Ureter (tissue), 1 donor: Measurements from ENCODE around the gene POLR3GL. TPM values are rescaled to one million over a fixed set of nuclear protein-coding genes. Genes with fewer than 3 reads are reported as not detected.
"Not testable (repeated sequence)": the region's sequence is repeated elsewhere in the genome, so short reads cannot be mapped to it uniquely, and the experiment has no call there.

Source experiments
- DNase-seq: peaks from one replicate; pipeline ENCODE4 v3.0.0-alpha.2; 2020; ENCODE audit warnings: low spot score
- total RNA-seq: library from RNA; stranded (reverse); gene quantifications from one replicate; pipeline ENCODE4 v1.2.4, GENCODE V29; 2023
- donor health status: DM: yes; HTN: yes; CAD: no.

Gene POLR3GL
- total RNA-seq, 1 donor from 2014 or later = 21.0 TPM

- no peak for DNase-seq
Observed at GRCh38 chr1:146020058-146021049, 55.9 kb downstream of the POLR3GL start.

GRCh38 chr1:146021050-146021445, 56.6 kb downstream of the POLR3GL start:
- DNase-seq = no peak

GRCh38 chr1:146021622-146022402, 57.3 kb downstream of the POLR3GL start, which contains the start of gene HJV:
Gene HJV (minus strand): TSS chr1:146021735. CDS start chr1:146020231, 1,504 bp downstream.
- DNase-seq = no peak

DNA sequence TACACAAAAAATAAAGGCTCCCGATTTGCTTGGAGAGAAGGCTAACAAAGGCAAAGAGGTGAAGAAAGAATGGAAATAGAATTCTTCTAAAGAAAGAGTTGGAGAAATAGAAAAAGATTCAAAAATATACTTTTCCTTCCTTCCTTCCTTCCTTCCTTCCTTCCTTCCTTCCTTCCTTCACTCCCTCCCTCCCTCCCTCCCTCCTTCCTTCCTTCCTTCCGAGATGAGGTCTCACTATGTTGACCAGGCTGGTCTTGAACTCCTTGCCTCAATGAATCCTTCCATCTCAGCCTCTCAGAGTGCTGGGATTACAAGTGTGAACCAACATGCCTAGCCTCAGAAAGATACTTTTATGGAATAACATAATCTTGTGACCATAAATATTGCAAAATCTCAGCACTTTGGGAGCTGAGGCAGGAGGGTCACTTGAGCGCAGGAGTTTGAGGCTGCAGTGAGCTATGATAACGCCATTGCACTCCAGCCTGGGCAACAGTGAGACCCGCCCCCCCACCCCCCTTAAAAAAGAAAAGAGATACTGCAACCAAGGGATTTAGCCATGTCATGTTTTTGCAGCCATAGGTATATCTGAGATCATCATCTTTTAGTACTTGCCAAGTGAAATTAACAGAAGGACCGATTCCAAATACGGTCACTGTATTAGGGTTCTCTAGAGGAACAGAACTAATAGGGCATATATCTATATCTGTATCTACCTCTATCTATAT, 58.1 kb downstream of the POLR3GL start:
- no peak for DNase-seq

DNA sequence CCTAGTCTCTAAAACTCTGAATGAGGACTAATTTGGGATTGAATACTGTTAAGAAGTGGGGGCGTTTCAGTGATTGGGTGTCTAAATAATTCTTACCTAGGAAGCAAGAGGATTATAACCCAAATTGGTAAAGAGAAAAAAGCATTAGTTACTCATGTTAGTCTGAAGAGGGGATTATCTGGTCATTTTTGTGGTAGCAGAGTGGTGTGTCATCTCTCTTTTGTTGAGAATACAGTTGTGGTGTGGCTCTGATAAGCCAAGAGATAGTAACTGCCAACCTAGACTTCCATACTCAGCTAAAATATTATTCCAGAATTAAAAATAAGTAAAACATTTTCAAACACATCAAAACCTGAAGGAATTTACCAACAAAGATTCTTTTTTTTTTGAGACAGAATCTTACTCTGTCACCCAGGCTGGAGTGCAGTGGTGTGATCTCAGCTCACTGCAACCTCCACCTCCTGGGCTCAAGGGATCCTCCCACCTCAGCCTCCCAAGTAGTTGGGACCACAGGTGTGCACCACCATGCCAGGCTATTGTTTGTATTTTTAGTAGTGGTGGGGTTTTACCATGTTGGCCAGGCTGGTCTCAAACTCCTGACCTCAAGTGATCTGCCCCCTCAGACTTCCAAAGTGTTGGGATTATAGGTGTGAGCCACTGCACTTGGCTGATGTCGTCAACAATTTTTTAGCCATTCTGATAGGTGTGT, 61.5 kb downstream of the POLR3GL start:
- not testable (repeated sequence) for DNase-seq

DNA sequence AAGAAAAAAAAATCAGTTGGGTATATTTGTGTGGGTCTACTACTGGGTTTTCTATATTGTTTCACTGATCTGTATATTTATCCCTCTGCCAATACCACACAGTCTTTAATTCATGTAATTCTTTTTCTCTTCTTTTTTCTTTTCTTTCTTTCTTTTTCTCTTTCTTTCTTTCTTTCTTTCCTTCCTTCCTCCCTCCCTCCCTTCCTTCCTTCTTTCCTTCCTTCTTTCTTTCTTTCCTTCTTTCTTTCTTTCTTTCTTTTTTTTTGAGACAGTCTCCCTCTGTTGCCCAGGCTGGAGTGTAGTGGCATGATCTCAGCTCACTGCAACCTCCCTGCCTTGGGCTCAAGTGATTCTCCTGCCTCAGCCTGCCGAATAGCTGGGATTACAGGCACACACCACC, 62.2 kb downstream of the POLR3GL start:
- not testable (repeated sequence) for DNase-seq

Other genes starting within 250 kb of the POLR3GL start
- not detected for gene CD160, start 245.2 kb upstream of the POLR3GL start, total RNA-seq
- 28.3 TPM for gene RNF115, start 140.6 kb upstream of the POLR3GL start, total RNA-seq
- 38.1 TPM for gene POLR3C, start 140.5 kb upstream of the POLR3GL start, total RNA-seq
- 6.7 TPM for gene NUDT17, start 119.1 kb upstream of the POLR3GL start, total RNA-seq
- 70.4 TPM for gene PIAS3, start 105.6 kb upstream of the POLR3GL start, total RNA-seq
- gene ANKRD35, start 78.8 kb upstream of the POLR3GL start, total RNA-seq = 4.2 TPM
- 19.2 TPM for gene ITGA10, start 54.6 kb upstream of the POLR3GL start, total RNA-seq
- gene PEX11B, start 46.0 kb upstream of the POLR3GL start, total RNA-seq = 44.2 TPM
- gene RBM8A, start 37.2 kb upstream of the POLR3GL start, total RNA-seq = 141 TPM
- 24.7 TPM for gene LIX1L, start 6.7 kb upstream of the POLR3GL start, total RNA-seq
- gene ANKRD34A, start 115 bp upstream of the POLR3GL start, total RNA-seq = 0.47 TPM
- gene TXNIP, start 31.9 kb downstream of the POLR3GL start, total RNA-seq = 744 TPM
- gene HJV, start 57.0 kb downstream of the POLR3GL start, total RNA-seq = not detected
- gene NBPF10, start 180.1 kb downstream of the POLR3GL start, total RNA-seq = 4.2 TPM